Esophagus muscularis mucosa (tissue), 3 donors: ENCODE data around the gene SERPINF2.

Experiments used
- CTCF ChIP-seq, 3 experiments: fragments of 200-600 bp in 2 of 3; fragments of 450-650 bp in 1 of 3; sonication (generic) in 2 of 3; IDR thresholded peaks; one replicate each; pipeline ENCODE4 v1.5.1; 2017 to 2019; ENCODE audit warnings: antibody characterized with exemption in 3 of 3, mild to moderate bottlenecking in 2 of 3, moderate library complexity in 1 of 3
- POLR2A ChIP-seq: fragments of 450-650 bp; IDR thresholded peaks from one replicate; pipeline ENCODE4 v1.6.1; 2017; ENCODE audit warnings: antibody characterized with exemption, moderate library complexity, mild to moderate bottlenecking, low read depth
- POLR2AphosphoS5 ChIP-seq, 2 donors: sonication (generic); formaldehyde crosslinking; IDR thresholded peaks; one replicate each; pipeline ENCODE4 v1.6.1; 2017; ENCODE audit warnings: antibody characterized with exemption in 2 of 2

- TF ChIP-seq POLR2A, result no peak
- no peak for TF ChIP-seq CTCF (IDR thresholded peaks at IDR 0.05)
- no peak for TF ChIP-seq POLR2AphosphoS5 (IDR thresholded peaks at IDR 0.05)
These were observed 57.6 kb downstream of the SERPINF2 start for GRCh38 chr17:1800240-1800639.
